Measurements from ENCODE around the gene GMNN. TPM values are rescaled to one million over a fixed set of nuclear protein-coding genes. Genes with fewer than 3 reads are reported as not detected.

The GMNN gene
- total RNA-seq, 1 experiment from 2014 or later: 98.5 TPM

GRCh38 chr6:24823185-24823584 lies 48.4 kb downstream of the GMNN start:
- ATAC-seq (no peak), DNase-seq (ENCODE audit: low spot score) (no peak)
- no peaks in the 10 kb centered on the region for H3K9me3 Mint-ChIP-seq
- no peak overlapping the region for H3K4me3 Mint-ChIP-seq
- TF ChIP-seq MYBL2 (CRISPR knock-in tag; IDR thresholded peaks at IDR 0.05) (no peak), SP1 (CRISPR knock-in tag; conservative IDR thresholded peaks at IDR 0.05) (no peak), RELA (CRISPR knock-in tag; IDR thresholded peaks at IDR 0.05; ENCODE audit: borderline replicate concordance) (no peak), HMGXB4 (CRISPR knock-in tag; IDR thresholded peaks at IDR 0.05) (no peak), TEAD1 (CRISPR knock-in tag; IDR thresholded peaks at IDR 0.05) (no peak), ZBTB21 (CRISPR knock-in tag; IDR thresholded peaks at IDR 0.05; ENCODE audit: borderline replicate concordance) (no peak), ZMAT4 (CRISPR knock-in tag; IDR thresholded peaks at IDR 0.05) (no peak), ELF4 (CRISPR knock-in tag; IDR thresholded peaks at IDR 0.05; ENCODE audit: low read depth) (no peak), NFE2L1 (CRISPR knock-in tag; IDR thresholded peaks at IDR 0.05) (no peak), ZNF396 (CRISPR knock-in tag; IDR thresholded peaks at IDR 0.05; ENCODE audit: borderline replicate concordance) (no peak), ZNF512 (CRISPR knock-in tag; IDR thresholded peaks at IDR 0.05; ENCODE audit: borderline replicate concordance) (no peak)
- no peak overlapping the region for H3K27ac Mint-ChIP-seq
- no peaks in the 10 kb centered on the region for H3K36me3 Mint-ChIP-seq
- ChIA-PET POLR2A (no interaction called here), CTCF (no interaction called here)
- H3K27me3 Mint-ChIP-seq (ENCODE audit: low read depth): no peaks in the 10 kb centered on the region
- H3K4me1 Mint-ChIP-seq: peaks cover 10% of the 10 kb centered on the region

- no peaks in the 10 kb centered on the region for H3K27me3 Mint-ChIP-seq (ENCODE audit: low read depth)
- DNase-seq (ENCODE audit: low spot score): no peak
- POLR2A ChIA-PET: no interaction called here
- ATAC-seq: no peak
- H3K4me3 Mint-ChIP-seq: no peak overlapping the region
- CTCF ChIA-PET: interaction anchor here (0.6 kb wide), 1 partner anchor 193 kb away, joined by 3 read pairs; no protein-coding TSS in a partner anchor
- no peaks in the 10 kb centered on the region for H3K9me3 Mint-ChIP-seq
- no peaks in the 10 kb centered on the region for H3K36me3 Mint-ChIP-seq
- no peak overlapping the region for H3K27ac Mint-ChIP-seq
- peaks cover 10% of the 10 kb centered on the region for H3K4me1 Mint-ChIP-seq
- TF ChIP-seq ZNF219 (CRISPR knock-in tag; IDR thresholded peaks at IDR 0.05; ENCODE audit: borderline replicate concordance): no peak
- no peak for TF ChIP-seq ARID4B (CRISPR knock-in tag; IDR thresholded peaks at IDR 0.05; ENCODE audit: borderline replicate concordance)
- TF ChIP-seq ZMAT4 (CRISPR knock-in tag; IDR thresholded peaks at IDR 0.05): no peak
- TF ChIP-seq ZNF232 (CRISPR knock-in tag; IDR thresholded peaks at IDR 0.05): no peak
- no peak for TF ChIP-seq AFF4 (CRISPR knock-in tag; IDR thresholded peaks at IDR 0.05; ENCODE audit: borderline replicate concordance)
- no peak for TF ChIP-seq TCF7 (CRISPR knock-in tag; IDR thresholded peaks at IDR 0.05; ENCODE audit: low read depth)
- no peak for TF ChIP-seq JUN (CRISPR knock-in tag; IDR thresholded peaks at IDR 0.05)
- no peak for TF ChIP-seq ZNF425 (CRISPR knock-in tag; conservative IDR thresholded peaks at IDR 0.05)
These were observed 49.6 kb downstream of the GMNN start for GRCh38 chr6:24824142-24824938.
